Measurements from ENCODE around the gene POC1A.
A peak's percentile ranks its signal among the peaks of the same experiment; 100 is the strongest.

Gene POC1A

GRCh38 chr3:52078781-52079560 lies 75.3 kb downstream of the POC1A start:
- no peak overlapping the region for H3K4me3 ChIP-seq
- no peak overlapping the region for H3K27ac ChIP-seq

DNA sequence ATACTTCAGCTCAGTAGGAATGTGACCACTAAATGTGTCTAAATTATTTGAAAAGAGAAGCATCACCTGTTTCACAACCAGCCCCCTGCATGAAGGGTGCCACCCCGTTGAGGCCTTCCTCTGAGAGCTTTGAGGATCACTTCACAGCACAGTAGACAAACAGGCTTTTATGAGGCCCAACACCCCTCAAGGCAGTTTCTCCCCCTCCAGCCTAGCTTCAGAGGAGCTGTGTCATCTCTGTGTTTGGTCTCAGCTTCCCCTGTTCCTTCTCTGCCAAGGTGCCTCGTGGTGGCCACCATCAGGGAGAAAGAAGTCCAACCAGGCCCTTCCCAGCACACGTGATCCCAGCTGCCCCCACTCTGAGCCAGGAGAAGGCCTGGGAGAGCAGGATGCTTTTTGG lies 76.3 kb downstream of the POC1A start:
- Histone ChIP-seq H3K27ac (peak overlapping the region in 2 of 21 experiments; percentile 37 to 55), H3K4me3 (no peak overlapping the region)

DNA sequence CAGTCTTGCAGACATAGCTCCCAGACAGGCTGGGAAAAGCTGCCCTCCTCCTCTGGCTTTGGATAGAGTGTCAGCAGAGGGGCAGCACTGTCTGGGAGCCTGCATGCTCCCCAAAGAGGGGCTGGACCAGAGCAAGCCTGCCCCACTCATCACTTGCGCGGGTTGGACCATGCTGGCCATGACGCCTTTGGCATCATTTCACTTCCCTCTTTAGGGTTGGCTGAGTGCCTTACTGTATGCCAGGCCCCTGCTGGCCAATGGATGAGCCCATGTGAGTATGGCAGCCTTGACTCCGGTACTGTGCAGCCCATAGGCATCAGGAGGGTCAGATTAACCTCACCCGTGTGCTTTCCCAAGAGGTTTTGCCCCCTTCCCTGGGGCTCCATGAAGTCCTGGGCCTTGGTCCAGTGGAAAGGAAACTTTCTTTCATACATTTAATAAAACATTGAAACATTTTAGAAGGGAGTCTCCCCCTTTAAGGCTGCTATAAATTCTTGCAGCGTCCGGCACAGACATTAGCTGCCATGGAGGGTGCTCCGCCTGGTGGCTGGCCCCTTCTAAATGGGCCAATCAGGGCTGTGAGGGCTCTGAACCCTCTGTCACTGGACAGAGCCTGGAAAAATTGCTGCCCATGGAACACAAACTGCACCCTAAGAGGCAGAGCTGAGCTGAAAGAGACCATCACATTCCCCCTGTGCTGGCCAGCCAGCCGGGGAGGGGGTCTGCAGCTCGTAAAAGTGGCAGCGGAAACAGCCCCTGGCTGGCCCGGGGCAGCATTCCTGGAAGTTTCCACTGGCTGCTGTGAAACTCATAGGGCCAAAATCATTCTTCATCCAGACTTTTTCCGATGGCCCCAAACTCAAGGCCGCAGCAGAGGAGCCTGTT lies 77.1 kb downstream of the POC1A start:
- Histone ChIP-seq H3K4me3 (no peak overlapping the region), H3K27ac (peak overlapping the region in 1 of 21 experiments; percentile 37)

- Histone ChIP-seq H3K27ac (no peak overlapping the region), H3K4me3 (no peak overlapping the region)
These were observed 80.7 kb downstream of the POC1A start for GRCh38 chr3:52073490-52073889.

DNA sequence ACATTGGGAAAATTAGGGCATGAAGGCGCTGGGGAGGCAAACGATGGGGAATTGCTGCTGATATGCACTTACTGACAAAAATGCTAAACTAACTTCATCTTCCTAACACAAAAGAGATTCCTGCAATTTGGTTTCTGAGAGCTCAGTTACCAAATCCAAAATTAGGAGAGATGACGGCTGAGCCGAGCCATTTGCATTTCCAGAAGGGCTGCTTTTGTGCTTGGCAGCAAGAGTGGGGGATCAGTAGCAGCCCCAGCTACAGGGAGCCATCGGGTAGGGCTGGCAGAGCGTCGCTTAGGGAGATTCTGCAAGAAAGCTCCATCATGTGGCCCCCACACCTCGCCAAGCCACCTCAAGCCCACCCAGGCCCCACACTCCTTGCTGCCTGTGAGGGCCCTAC lies 81.8 kb downstream of the POC1A start:
- H3K27ac ChIP-seq: no peak overlapping the region
- H3K4me3 ChIP-seq: no peak overlapping the region

DNA sequence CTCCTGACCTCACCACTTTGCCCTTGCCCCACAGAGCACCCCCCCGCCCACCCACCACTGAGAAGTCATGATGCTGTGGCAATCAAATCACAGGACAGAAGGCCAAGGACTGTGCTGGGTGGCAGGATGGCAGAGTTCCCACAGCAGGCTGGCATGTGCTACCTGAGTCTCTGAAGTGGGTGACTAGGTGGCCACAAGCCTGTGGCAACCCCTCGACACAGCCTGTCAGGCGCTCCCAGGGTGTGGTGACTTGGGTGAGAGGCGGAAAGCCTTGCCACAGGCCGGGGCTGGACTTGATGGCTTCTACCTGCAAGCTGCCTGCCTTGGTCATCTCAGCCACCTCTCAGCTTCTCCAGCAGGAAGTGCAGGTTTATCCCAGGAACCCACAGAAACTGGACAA lies 82.2 kb downstream of the POC1A start:
- peak overlapping the region in 2 of 21 experiments; percentile 14 to 73 for H3K27ac ChIP-seq
- H3K4me3 ChIP-seq: no peak overlapping the region

DNA sequence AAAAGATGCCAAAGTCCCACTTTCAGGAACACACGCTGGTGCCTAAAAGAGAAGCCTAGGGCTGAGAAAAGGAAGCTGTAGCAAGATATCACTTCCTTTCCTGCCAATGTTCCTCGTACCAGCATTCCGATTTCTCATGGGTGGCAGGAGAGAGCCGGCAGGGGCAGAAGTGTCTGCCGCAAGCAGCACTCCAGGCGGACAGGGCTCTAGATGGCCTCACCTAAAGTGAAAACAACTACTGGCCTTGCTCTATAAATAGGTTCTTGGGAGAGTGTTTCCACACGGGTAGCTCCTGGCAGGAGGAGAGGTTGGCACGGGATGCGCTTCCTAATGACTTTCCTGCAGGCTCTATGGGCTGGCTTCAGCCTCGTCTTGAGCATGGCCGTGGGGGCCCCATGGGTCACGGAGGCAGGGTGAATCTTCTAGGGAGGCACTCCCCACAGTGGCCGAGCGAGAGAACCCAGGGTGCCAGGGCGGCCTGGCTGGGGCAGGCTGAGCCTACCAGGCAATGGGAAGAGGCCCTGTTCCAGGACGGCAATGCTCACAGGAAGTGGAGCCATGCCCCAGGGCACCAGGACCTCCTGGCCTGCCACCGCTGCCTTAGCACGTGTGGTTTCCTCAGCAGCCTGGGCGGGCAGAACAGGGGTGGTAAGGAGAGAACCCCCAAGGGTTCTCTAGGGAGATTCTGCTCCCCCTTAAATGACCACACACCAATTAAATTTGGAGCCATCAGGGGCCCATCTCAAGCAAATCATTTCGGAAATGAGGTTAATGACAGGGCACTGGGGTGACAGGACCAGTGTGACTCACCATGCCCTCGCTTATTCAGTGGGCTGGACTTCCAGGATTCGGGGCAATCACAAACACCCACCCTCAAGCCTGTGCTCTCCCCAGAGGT lies 83.2 kb downstream of the POC1A start:
- H3K4me3 ChIP-seq: no peak overlapping the region
- peak overlapping the region in 17 of 21 experiments; percentile 1 to 78 (median 39) for H3K27ac ChIP-seq

DNA sequence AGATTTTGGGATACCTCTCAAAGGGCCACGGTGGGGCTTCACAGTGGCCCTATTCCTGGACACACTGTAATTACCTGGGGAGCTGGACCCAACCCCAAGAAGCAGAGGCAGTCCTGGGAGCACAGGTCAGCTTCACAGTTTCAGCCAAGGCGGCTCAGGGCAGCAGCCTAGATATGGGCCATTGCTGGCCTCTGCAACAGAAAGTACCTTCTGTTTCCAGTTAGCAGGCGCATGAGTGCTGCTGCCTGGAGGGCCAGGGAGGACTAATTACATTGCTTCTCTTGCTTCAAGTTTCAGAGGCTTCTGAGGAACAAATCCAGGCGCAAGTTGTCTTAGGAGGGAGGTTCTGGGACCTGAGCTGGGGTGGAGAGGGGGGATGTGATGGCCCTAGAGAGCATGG lies 84.4 kb downstream of the POC1A start:
- Histone ChIP-seq H3K27ac (peak overlapping the region in 9 of 21 experiments; percentile 24 to 78 (median 57)), H3K4me3 (no peak overlapping the region)

GRCh38 chr3:52069135-52069534 lies 85.1 kb downstream of the POC1A start:
- Histone ChIP-seq H3K4me3 (no peak overlapping the region), H3K27ac (peak overlapping the region in 4 of 21 experiments; percentile 38 to 91 (median 60))

DNA sequence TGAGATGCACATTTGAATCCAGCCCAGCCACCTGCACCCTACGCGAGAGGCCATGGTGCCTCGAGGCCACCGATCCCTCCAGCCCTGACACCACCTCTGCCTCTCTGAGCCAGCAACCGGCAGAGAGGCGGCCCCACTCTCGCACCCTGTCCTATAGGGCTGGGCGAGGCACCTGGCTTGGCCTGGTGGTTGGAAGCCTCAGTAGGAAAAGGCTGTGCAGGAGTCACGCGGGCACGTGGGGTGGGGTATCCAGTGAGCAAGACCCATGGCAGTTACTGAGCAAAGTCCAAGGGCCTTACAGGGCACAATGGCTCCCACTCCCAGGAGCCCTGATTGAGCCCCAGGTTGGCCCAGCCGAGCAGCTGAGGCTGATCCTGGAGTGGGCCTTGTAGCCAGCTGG lies 85.5 kb downstream of the POC1A start:
- peak overlapping the region in 10 of 21 experiments; percentile 4 to 91 (median 40) for H3K27ac ChIP-seq
- H3K4me3 ChIP-seq: no peak overlapping the region

DNA sequence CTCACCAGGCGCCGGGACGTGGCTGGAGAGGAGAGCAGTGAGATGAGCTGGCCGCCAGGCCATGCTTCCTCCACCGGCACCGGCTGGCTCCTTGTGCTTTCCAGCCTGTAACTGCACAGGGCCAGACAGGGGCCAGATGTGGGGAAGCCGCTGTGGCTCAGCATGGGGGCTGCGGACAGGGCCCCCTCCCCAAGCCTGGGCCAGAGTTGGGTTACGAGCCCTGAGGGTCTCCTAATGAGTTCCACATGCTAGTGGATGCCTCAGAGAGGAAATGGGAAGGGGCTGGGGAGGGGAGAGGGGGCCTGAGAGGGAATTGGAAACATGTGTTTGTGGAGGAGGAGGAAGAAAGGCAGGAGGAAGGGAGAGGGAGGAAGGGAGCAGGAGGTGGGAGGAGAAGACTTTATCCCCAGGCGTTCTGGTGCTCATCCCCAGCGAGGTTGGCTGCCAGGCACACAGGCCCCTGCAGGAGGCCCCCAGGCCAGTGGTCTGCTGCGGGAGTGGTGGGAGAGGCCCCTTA lies 86.1 kb downstream of the POC1A start:
- peak overlapping the region in 15 of 21 experiments; percentile 10 to 91 (median 34) for H3K27ac ChIP-seq
- H3K4me3 ChIP-seq: no peak overlapping the region

GRCh38 chr3:52067526-52067925 lies 86.7 kb downstream of the POC1A start:
- no peak overlapping the region for H3K4me3 ChIP-seq
- peak overlapping the region in 12 of 21 experiments; percentile 5 to 91 (median 34) for H3K27ac ChIP-seq

- Histone ChIP-seq H3K27ac (peak overlapping the region in 18 of 21 experiments; percentile 0 to 91 (median 38)), H3K4me3 (no peak overlapping the region)
These were observed 87.2 kb downstream of the POC1A start for GRCh38 chr3:52067046-52067445.

- no peak overlapping the region for H3K4me3 ChIP-seq
- peak overlapping the region in 20 of 21 experiments; percentile 41 to 91 (median 73) for H3K27ac ChIP-seq
These were observed 88.9 kb downstream of the POC1A start for GRCh38 chr3:52065264-52065756.

DNA sequence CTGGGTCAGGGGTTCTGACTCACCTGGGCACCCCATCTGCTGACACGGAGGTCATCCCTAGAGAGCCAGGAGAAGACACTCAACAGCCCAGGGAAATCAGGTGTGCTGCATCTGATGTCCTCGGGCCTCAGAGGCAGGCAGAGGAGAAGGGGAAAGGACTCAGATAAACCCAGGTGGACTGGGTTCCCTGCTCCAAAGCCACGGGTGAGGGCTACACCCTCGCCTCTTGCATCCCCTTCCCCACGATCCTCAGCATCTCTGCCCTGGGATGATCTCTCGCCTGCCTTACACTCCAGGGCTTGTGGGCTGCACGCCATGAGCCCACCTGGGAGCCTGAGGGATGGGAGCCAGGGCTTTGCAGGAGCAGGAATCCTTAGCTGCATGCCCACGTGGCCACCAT lies 89.7 kb downstream of the POC1A start:
- Histone ChIP-seq H3K4me3 (no peak overlapping the region), H3K27ac (peak overlapping the region in 12 of 21 experiments; percentile 41 to 92 (median 72))

DNA sequence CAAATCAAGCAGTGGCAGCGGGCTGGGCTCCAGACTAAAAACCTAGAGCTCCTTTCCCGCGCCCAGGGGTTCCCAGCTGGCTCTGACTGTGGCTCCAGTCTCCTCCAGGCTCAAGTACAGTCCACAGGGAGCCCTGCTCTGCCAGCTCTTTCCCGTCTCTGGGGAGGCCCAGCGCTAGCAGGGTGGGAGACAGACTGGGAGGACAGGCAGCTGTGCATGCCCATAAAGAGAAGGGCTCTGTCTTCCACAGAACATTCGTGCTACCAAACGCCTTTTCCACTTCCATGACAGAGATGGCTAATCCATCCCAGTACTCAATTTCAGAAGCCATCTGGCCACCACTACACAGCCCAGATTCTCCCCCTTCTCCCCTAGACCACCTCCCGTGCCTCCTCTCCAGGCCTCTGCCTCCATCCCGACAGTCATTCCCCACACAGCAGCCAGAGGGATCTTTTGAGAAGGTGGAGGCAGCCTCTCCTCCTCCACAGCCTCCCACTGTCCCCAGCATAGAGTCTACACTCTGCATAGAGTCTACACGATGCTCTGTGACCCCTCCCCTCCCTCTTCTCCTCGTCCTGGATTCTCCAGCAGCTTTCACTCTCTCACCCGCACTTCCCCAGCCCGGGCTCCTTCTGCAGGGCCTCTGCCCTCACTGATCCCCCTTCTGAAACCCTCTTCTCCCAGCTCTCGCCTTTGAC lies 91.0 kb downstream of the POC1A start:
- H3K4me3 ChIP-seq: no peak overlapping the region
- H3K27ac ChIP-seq: peak overlapping the region in 19 of 21 experiments; percentile 23 to 92 (median 77)

DNA sequence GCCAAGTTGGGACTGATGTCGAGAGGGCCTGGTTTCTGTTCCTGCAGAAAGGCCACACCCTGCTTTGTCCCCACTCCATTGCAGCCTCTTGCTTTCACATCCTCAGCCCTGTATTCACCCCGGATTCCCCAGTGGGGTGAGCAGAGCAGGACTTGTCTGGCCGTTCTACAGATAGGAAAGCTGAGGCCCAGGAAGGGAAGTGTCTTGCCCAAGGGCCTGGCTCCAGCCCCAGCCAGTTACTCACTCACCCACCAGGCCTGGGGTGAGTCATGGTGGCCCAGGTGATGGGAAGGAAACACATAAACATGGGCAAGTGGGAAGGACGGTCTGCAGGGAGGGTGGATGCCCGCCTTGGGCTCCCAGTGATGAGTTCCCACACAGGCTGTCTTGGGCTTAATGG lies 91.7 kb downstream of the POC1A start:
- Histone ChIP-seq H3K27ac (peak overlapping the region in 20 of 21 experiments; percentile 34 to 92 (median 78)), H3K4me3 (no peak overlapping the region)

- no peak overlapping the region for H3K4me3 ChIP-seq
- peak overlapping the region; percentile 9 to 92 (median 76) for H3K27ac ChIP-seq
These were observed 92.9 kb downstream of the POC1A start for GRCh38 chr3:52061121-52061910.

All from skin epidermis (tissue), 12 donors.